Activated CD4-positive, alpha-beta T cell treated with anti-CD3 and anti-CD28 coated beads for 36 hours (primary cell): ENCODE results near the gene CPLX3. TPM values are rescaled to one million over a fixed set of nuclear protein-coding genes. Genes with fewer than 3 reads are reported as not detected.

ENCODE experiments used
- ATAC-seq: fragments of 200-7000 bp; cut with Tn5 transposase; one replicate; pipeline ENCODE4 v1.10.0; 2021; ENCODE audit warnings: mild to moderate bottlenecking, moderate library complexity
- CTCF ChIA-PET: fragments of 350-600 bp; sonication (Branson Sonifier 250); formaldehyde crosslinking; loops from one replicate; lab custom pipeline; 2021; ENCODE audit warnings: antibody characterized with exemption; lab: Charles Lee
- POLR2A ChIA-PET: fragments of 350-600 bp; sonication (Branson Sonifier 250); formaldehyde crosslinking; loops from one replicate; lab custom pipeline; 2021; ENCODE audit warnings: antibody characterized with exemption, inconsistent platforms; lab: Charles Lee
- DNase-seq: peaks from one replicate; pipeline ENCODE4 v3.0.0-alpha.2; 2020
- H3K27ac Mint-ChIP-seq: one replicate; pipeline ENCODE4 v1.8.0; 2021; ENCODE audit warnings: mixed read lengths
- H3K27me3 Mint-ChIP-seq: one replicate; pipeline ENCODE4 v1.8.0; 2021; ENCODE audit warnings: mixed read lengths
- H3K36me3 Mint-ChIP-seq: one replicate; pipeline ENCODE4 v1.8.0; 2021; ENCODE audit warnings: low read depth, mixed read lengths
- H3K4me1 Mint-ChIP-seq: one replicate; pipeline ENCODE4 v1.8.0; 2021; ENCODE audit warnings: mixed read lengths
- H3K4me3 Mint-ChIP-seq: one replicate; pipeline ENCODE4 v1.8.0; 2021; ENCODE audit warnings: mild to moderate bottlenecking, moderate library complexity, mixed read lengths
- H3K9me3 Mint-ChIP-seq: one replicate; pipeline ENCODE4 v1.8.0; 2021; ENCODE audit warnings: low read depth, mixed read lengths
- intact Hi-C, 2 experiments: fragments of 100-400 bp; cut with DNase I in 1 of 2; cut with micrococcal nuclease in 1 of 2; formaldehyde crosslinking; loops; one replicate each; pipeline versions ENCODE4 v1.14.2 to v1.15.1; 2022 to 2024; cut with DNase I, micrococcal nuclease
- total RNA-seq, 2 experiments: library from RNA; stranded (reverse); gene quantifications; one replicate each; pipeline ENCODE4 v1.2.3, GENCODE V29; 2021

Gene CPLX3
- total RNA-seq, 2 experiments from 2014 or later, result 0.11 TPM; not detected in 1

DNA sequence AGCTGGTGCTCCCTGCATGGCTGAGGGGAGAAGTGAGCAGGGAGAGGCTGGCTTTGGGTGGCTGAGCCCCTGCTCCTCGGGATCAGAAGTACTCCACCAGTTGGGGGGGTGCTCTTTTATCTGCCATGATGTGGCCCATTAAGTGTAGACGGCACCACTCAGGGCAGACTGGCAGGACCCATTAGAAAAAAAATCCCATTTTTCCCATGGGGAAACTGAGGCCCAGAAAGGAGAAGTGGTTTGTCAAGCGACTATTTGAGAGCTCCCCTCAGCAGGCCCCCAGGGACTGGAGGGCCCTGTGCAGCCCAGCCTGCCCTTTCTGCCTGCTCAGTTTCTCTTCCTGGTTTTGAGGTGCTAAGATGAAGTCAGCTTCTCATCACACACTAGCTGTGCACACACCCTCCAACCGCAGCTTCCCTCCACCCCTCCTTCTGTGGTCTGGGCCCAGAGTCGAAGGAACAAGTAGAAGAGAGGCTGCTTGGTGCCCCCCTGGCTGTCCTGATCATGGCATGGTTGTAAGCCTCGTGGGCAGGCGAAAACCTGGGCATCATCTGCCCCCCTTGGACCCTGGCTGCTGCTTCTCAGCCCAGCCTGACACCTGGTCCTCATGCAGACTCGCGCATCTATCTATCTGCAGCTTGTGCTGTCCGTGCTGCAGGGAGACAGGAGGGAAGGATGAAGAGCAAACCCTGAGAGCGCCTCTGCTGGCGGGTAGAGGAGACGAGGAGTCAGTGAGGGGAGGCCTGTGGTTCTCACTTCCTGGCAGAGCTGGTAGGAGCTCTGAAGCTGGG is 39.0 kb upstream of the CPLX3 start:
- ATAC-seq (peak; percentile 74), DNase-seq (peak; percentile 97)
- peak overlapping the region; percentile 100 for H3K27ac Mint-ChIP-seq
- no peaks in the 10 kb centered on the region for H3K27me3 Mint-ChIP-seq
- H3K9me3 Mint-ChIP-seq, result no peaks in the 10 kb centered on the region
- intact Hi-C loops, result loop anchor here (1.0 to 10.0 kb wide), 11 partner anchors 7 to 850 kb away; partner anchors contain the start of genes C15orf39 (in 1 of the 2), PML (in 1 of the 2), SCAMP2 (in 1 of the 2) and STOML1 (in 1 of the 2)
- POLR2A ChIA-PET, result interaction anchor here (0.5 to 2.2 kb wide), 6 partner anchors 8 to 208 kb away, joined by 3 to 21 read pairs (median 3); partner anchors contain the start of genes CLK3 and SCAMP5
- CTCF ChIA-PET, result interaction anchor here (0.6 to 22.1 kb wide), 30 partner anchors 11 to 794 kb away, joined by 3 to 743 read pairs (median 4); partner anchors contain the start of genes ARID3B, CLK3, CSK and FAM219B
- H3K4me3 Mint-ChIP-seq, result peak overlapping the region; percentile 89
- peaks cover 58% of the 10 kb centered on the region for H3K4me1 Mint-ChIP-seq
- H3K36me3 Mint-ChIP-seq, result peaks cover 81% of the 10 kb centered on the region

- H3K36me3 Mint-ChIP-seq, result peaks cover 80% of the 10 kb centered on the region
- POLR2A ChIA-PET, result interaction anchor here (0.5 to 2.2 kb wide), 4 partner anchors 9 to 207 kb away, joined by 3 to 21 read pairs (median 3); partner anchors contain the start of gene SCAMP5
These were observed 38.3 kb upstream of the CPLX3 start for GRCh38 chr15:74788042-74788682.

GRCh38 chr15:74788683-74789151 is 37.7 kb upstream of the CPLX3 start:
- H3K36me3 Mint-ChIP-seq, result peaks cover 74% of the 10 kb centered on the region
- ATAC-seq (peak; percentile 20), DNase-seq (peak; percentile 78)
- ChIA-PET POLR2A (interaction anchor here (0.5 to 2.2 kb wide), 3 partner anchors 10 to 20 kb away, joined by 3 to 21 read pairs (median 3); no protein-coding TSS in a partner anchor), CTCF (interaction anchor here (0.6 to 22.1 kb wide), 18 partner anchors 9 to 783 kb away, joined by 3 to 743 read pairs (median 4); partner anchors contain the start of genes ARID3B, CSK, RPP25 and ULK3)
- intact Hi-C loops, result loop anchor here (1.0 to 10.0 kb wide), 10 partner anchors 8 to 849 kb away; partner anchors contain the start of genes C15orf39 (in 1 of the 2), PML (in 1 of the 2), SCAMP2 (in 1 of the 2) and STOML1 (in 1 of the 2)
- no peaks in the 10 kb centered on the region for H3K9me3 Mint-ChIP-seq
- H3K27ac Mint-ChIP-seq, result peak overlapping the region; percentile 100
- H3K27me3 Mint-ChIP-seq, result no peaks in the 10 kb centered on the region
- peaks cover 71% of the 10 kb centered on the region for H3K4me1 Mint-ChIP-seq
- H3K4me3 Mint-ChIP-seq, result peak overlapping the region; percentile 89

More at GRCh38 chr15:74788042-74788682, 38.3 kb upstream of the CPLX3 start:
- peaks cover 65% of the 10 kb centered on the region for H3K4me1 Mint-ChIP-seq
- peak overlapping the region; percentile 100 for H3K27ac Mint-ChIP-seq
- H3K9me3 Mint-ChIP-seq, result no peaks in the 10 kb centered on the region
- CTCF ChIA-PET, result interaction anchor here (0.6 to 22.1 kb wide), 32 partner anchors 10 to 783 kb away, joined by 3 to 743 read pairs (median 4); partner anchors contain the start of genes ARID3B, CLK3, CSK and FAM219B
- no peak for DNase-seq
- peak overlapping the region; percentile 89 for H3K4me3 Mint-ChIP-seq
- ATAC-seq, result no peak
- no peaks in the 10 kb centered on the region for H3K27me3 Mint-ChIP-seq
- intact Hi-C loops, result loop anchor here (1.0 to 10.0 kb wide), 10 partner anchors 8 to 849 kb away; partner anchors contain the start of genes C15orf39 (in 1 of the 2), PML (in 1 of the 2), SCAMP2 (in 1 of the 2) and STOML1 (in 1 of the 2)

- DNase-seq (peak; percentile 63), ATAC-seq (no peak)
- H3K4me1 Mint-ChIP-seq, result peaks cover 73% of the 10 kb centered on the region
These were observed 37.2 kb upstream of the CPLX3 start for GRCh38 chr15:74789171-74789631.

DNA sequence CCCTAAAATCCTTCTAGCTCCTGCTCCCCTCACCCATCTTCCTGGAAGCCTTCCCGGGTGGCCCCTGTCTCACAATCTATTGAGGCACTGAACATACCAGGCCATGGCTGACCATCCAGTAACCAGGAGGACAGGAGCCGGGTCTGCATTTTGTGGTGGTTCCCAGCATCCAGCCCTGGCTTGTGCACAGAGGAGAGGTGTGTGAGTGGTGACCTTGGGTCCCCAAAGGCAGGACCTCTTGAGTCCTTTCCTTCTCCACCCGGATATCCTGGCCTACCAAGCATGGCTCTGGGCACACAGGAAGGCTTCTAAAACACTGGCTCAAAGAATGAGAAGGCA is 36.7 kb upstream of the CPLX3 start:
- peaks cover 76% of the 10 kb centered on the region for H3K4me1 Mint-ChIP-seq
- H3K9me3 Mint-ChIP-seq, result no peaks in the 10 kb centered on the region
- ATAC-seq (no peak), DNase-seq (no peak)
- peak overlapping the region; percentile 89 for H3K4me3 Mint-ChIP-seq
- POLR2A ChIA-PET, result interaction anchor here (1.2 kb wide), 1 partner anchor 10 kb away, joined by 3 read pairs; no protein-coding TSS in a partner anchor
- intact Hi-C loops, result loop anchor here (5.0 to 10.0 kb wide), 8 partner anchors 83 to 848 kb away; partner anchors contain the start of genes C15orf39 (in 1 of the 2), PML (in 1 of the 2), SCAMP2 (in 1 of the 2) and STOML1 (in 1 of the 2)
- CTCF ChIA-PET, result interaction anchor here (0.9 to 22.1 kb wide), 5 partner anchors 9 to 158 kb away, joined by 3 to 743 read pairs (median 4); partner anchors contain the start of genes CSK and EDC3
- peak overlapping the region; percentile 100 for H3K27ac Mint-ChIP-seq
- H3K36me3 Mint-ChIP-seq, result peaks cover 67% of the 10 kb centered on the region
- no peaks in the 10 kb centered on the region for H3K27me3 Mint-ChIP-seq

More at GRCh38 chr15:74789171-74789631, 37.2 kb upstream of the CPLX3 start:
- Mint-ChIP-seq H3K27ac (peak overlapping the region; percentile 100), H3K27me3 (no peaks in the 10 kb centered on the region), H3K9me3 (no peaks in the 10 kb centered on the region), H3K36me3 (peaks cover 70% of the 10 kb centered on the region), H3K4me3 (peak overlapping the region; percentile 89)
- ChIA-PET POLR2A (no interaction called here), CTCF (interaction anchor here (0.9 to 22.1 kb wide), 5 partner anchors 9 to 162 kb away, joined by 3 to 743 read pairs (median 11); partner anchors contain the start of genes CSK and EDC3)
- intact Hi-C loops, result loop anchor here (5.0 to 10.0 kb wide), 8 partner anchors 83 to 848 kb away; partner anchors contain the start of genes C15orf39 (in 1 of the 2), PML (in 1 of the 2), SCAMP2 (in 1 of the 2) and STOML1 (in 1 of the 2)

- no peak for ATAC-seq
- peaks cover 65% of the 10 kb centered on the region for H3K36me3 Mint-ChIP-seq
These were observed 36.1 kb upstream of the CPLX3 start for GRCh38 chr15:74790080-74790916.

GRCh38 chr15:74791007-74791406 is 35.4 kb upstream of the CPLX3 start:
- Mint-ChIP-seq H3K27me3 (no peaks in the 10 kb centered on the region), H3K4me1 (peaks cover 84% of the 10 kb centered on the region), H3K4me3 (peak overlapping the region; percentile 89), H3K27ac (peak overlapping the region; percentile 88), H3K36me3 (peaks cover 60% of the 10 kb centered on the region), H3K9me3 (no peaks in the 10 kb centered on the region)
- POLR2A ChIA-PET, result interaction anchor here (0.6 to 1.2 kb wide), 4 partner anchors 9 to 137 kb away, joined by 3 to 4 read pairs (median 3); no protein-coding TSS in a partner anchor
- CTCF ChIA-PET, result interaction anchor here (0.8 to 22.1 kb wide), 6 partner anchors 8 to 159 kb away, joined by 3 to 743 read pairs (median 4); partner anchors contain the start of gene CSK
- DNase-seq, result no peak
- ATAC-seq, result no peak
- intact Hi-C loops, result no loop called here

More at GRCh38 chr15:74790080-74790916, 36.1 kb upstream of the CPLX3 start:
- peak overlapping the region; percentile 100 for H3K27ac Mint-ChIP-seq
- POLR2A ChIA-PET, result interaction anchor here (0.6 to 1.2 kb wide), 4 partner anchors 10 to 136 kb away, joined by 3 to 4 read pairs (median 3); no protein-coding TSS in a partner anchor
- peaks cover 79% of the 10 kb centered on the region for H3K4me1 Mint-ChIP-seq
- intact Hi-C loops, result no loop called here
- CTCF ChIA-PET, result interaction anchor here (0.6 to 22.1 kb wide), 7 partner anchors 9 to 158 kb away, joined by 3 to 743 read pairs (median 4); partner anchors contain the start of genes CSK and EDC3
- no peaks in the 10 kb centered on the region for H3K27me3 Mint-ChIP-seq
- peak overlapping the region; percentile 89 for H3K4me3 Mint-ChIP-seq
- peak; percentile 74 for DNase-seq
- H3K9me3 Mint-ChIP-seq, result no peaks in the 10 kb centered on the region

GRCh38 chr15:74791667-74792066 is 34.8 kb upstream of the CPLX3 start:
- peak overlapping the region; percentile 89 for H3K4me3 Mint-ChIP-seq
- intact Hi-C loops, result no loop called here
- CTCF ChIA-PET, result interaction anchor here (0.7 to 22.1 kb wide), 6 partner anchors 9 to 744 kb away, joined by 3 to 743 read pairs (median 3); partner anchors contain the start of gene CSK
- POLR2A ChIA-PET, result no interaction called here
- no peaks in the 10 kb centered on the region for H3K27me3 Mint-ChIP-seq
- ATAC-seq (no peak), DNase-seq (no peak)
- peak overlapping the region; percentile 88 for H3K27ac Mint-ChIP-seq
- H3K36me3 Mint-ChIP-seq, result peaks cover 61% of the 10 kb centered on the region
- H3K9me3 Mint-ChIP-seq, result no peaks in the 10 kb centered on the region
- peaks cover 89% of the 10 kb centered on the region for H3K4me1 Mint-ChIP-seq
